GM21717 (cell line): Measurements from ENCODE around the gene FOXP3.

ENCODE experiments used
- ATAC-seq: cut with Tn5 transposase; IDR thresholded peaks from one replicate; pipeline ENCODE4 v1.9.1; 2021; ENCODE audit warnings: mild to moderate bottlenecking, moderate library complexity; ENCODE audit not compliant: unreplicated experiment

Gene FOXP3

GRCh38 chrX:49221868-49222267 lies 42.6 kb downstream of the FOXP3 start:
- no peak for ATAC-seq

DNA sequence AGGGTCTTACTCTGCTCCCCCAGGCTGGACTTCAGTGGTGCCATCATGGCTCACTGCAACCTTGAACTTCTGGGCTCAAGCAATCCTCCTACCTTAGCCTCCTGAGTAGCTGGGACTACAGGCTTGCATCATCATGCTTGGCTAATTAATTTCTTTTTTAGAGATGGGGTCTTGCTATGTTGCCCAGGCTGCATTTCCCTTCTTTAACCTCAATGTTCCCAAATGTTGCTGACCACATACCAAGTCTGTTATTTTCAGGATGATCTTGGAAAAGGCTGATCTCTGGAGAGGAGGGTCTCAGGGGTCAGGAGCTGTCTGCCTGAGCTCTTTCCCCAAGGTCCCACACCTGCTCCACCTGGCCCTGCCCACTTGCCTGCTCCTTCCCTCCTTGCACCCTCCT lies 44.4 kb downstream of the FOXP3 start:
- no peak for ATAC-seq

DNA sequence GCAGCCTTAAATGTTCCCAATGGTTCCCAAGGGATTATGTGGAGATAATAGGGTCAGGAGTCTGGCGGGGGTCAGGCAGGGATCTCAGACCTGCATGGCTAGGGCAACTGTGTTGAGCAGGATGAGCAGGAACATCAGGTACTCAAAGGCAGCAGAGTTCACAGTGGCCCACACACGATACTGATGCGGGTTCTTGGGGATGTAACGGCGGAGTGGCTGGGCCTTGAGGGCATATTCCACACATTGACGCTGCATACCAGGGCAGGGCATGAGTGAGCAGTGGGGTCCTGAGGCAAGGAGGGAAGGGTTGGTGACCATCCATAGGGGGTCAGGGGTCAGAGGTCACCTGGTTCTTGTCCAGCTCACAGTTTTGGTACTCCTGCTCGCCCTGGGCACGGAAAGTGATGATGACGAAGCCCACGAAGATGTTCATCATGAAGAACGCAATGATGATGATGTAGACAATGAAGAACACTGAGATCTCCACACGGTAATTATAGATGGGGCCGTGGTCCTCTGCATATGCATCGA lies 49.4 kb downstream of the FOXP3 start:
- ATAC-seq, result no peak

- ATAC-seq, result no peak
These were observed 50.1 kb downstream of the FOXP3 start for GRCh38 chrX:49214416-49214815.

DNA sequence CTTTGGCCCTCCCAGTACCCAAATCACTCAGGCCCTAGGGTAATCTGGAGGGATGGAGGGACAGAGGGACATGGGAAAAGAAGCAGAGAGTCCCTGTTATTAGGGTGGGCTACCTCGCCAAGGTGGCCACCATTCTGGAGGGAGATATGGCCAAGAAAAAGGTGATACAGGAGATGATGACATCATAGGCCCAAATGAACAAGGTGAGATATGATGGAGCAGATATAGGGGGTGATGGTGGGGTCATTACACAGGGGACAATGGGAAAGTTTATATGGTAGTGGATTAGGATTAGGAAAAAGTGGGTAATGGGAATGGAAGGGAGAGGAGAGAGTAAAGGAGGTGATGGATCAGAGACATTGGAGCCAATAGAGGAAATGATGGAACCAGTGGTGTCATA lies 51.6 kb downstream of the FOXP3 start:
- no peak for ATAC-seq

- no peak for ATAC-seq
These were observed 52.3 kb downstream of the FOXP3 start for GRCh38 chrX:49212209-49212608.

DNA sequence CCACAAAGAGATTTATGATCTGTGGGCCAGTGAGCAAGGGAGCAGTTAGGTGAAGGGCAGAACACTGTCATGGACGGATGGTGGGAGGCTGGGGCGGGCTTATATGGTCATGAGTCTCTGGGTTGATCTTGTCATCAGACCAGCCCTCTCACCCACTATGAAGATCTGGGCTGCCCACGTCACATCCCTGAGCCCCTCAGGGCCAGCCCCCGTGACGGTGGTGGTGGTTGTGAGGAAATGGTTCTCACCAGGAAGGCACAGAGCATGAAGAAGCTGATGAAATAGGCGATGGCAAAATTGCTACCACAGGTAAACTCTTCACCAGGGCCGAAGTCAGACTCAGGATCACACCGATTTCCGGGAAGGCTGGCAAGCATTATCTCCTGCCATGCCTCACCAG lies 53.4 kb downstream of the FOXP3 start:
- ATAC-seq, result no peak

GRCh38 chrX:49210406-49210805 lies 54.1 kb downstream of the FOXP3 start:
- ATAC-seq, result no peak

DNA sequence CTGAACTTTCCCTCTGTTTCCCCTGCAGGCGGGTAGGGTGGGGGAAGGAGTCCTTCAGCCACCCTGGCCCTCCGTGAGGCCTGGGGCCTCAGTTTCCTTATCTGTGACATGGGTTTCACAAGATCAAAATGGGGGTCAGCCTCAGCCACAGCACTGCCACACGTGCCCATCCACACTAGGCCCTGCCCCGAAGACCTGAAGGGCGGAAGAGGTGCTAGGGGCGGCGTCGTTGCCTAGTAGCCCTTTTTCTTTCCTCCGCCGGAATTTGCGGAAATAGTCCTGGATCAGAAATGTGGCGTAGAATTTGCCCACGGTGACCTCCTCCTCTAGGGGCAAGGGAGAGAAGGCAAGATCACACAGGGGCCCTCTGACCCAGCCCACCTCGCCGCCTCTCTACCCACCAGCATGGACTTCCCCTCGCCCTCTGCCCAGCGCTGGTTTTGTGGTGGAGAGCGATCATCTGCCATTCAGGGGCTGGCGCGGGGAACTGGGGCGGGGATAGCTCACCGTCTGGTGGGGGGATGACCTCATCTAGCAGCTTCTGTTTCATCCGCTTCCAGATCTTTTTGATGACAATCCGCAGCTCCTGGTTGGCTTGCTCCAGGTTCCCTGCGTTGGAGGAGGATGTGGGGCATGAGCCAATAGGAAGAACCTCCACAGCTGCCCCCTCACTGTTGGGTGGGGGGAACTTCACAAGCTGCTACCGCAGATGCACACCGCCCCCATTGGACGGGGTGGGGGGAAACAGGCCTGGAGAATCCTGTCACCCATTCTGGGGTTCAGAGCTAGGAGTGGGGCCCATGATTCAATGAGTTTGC lies 54.9 kb downstream of the FOXP3 start:
- no peak for ATAC-seq

- no peak for ATAC-seq
These were observed 56.1 kb downstream of the FOXP3 start for GRCh38 chrX:49208399-49208798.

DNA sequence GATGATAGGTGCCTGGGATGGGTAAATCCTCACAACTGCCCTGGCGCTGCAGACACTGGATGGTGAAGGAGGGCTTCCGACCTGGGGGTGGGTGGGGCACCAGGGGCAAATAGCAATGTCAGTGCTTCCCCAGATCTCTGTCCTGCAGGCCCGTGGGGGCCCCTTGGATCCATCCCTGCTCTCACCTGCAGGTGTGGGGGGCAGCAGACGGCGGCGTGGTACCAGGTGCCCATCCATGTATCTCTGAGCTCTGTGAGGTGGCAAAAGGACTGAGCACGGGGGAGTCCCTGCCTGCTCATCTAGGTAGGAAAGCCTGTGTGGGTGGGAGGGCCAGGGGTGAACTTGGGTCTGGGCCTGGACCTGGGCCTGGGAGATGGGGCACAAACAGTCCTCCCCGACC lies 58.0 kb downstream of the FOXP3 start:
- no peak for ATAC-seq

- no peak for ATAC-seq
These were observed 59.1 kb downstream of the FOXP3 start for GRCh38 chrX:49205443-49205842.

GRCh38 chrX:49204709-49205108 lies 59.8 kb downstream of the FOXP3 start:
- no peak for ATAC-seq

- ATAC-seq, result no peak
These were observed 60.5 kb downstream of the FOXP3 start for GRCh38 chrX:49204017-49204416.

DNA sequence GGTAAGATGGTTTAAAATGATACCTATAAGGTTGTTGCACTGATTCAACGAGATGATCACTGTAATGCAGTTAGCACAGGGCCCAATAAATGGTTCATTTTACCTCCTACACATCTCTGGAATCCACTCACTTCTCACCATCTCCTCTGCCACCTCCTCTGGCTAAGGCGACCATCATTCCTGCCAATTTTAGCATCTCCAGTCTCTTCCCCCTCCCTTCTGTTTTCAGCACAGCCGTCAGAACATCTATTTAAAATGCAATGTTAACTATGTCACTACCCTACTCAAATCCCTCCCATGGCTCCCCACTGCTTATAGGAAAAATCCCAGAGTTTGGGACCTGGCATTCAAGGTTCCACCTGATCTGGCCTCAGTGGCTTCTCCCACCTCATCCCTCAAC lies 61.0 kb downstream of the FOXP3 start:
- ATAC-seq, result no peak

DNA sequence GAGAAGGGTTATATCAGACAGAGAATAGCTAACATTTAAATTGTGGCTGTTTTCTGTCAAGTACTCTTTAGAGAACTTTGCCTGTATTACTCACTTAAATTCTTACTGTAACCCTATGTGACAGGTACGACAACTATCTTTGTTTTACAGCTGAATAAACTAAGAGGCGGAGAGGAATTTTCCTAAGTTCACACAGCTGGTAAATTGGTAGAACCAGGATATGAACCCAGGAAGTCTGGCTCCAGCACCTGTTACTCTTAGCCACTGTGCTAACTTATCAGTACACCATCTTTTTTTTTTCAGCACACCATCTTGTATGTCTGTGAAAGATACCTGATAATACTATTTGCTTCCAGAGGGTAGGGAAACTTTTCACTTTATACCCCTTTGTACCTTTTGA lies 62.5 kb downstream of the FOXP3 start:
- ATAC-seq, result no peak
